ENCODE data around the gene MAG.
A peak's percentile ranks its signal among the peaks of the same experiment; 100 is the strongest.
"Not testable (repeated sequence)": the region's sequence is repeated elsewhere in the genome, so short reads cannot be mapped to it uniquely, and the experiment has no call there.

The MAG gene

GRCh38 chr19:35346193-35347052, 54.5 kb downstream of the MAG start:
- DNase-seq (ENCODE audit: low spot score), result no peak

- peak; percentile 33 for DNase-seq (ENCODE audit: low spot score)
These were observed 55.4 kb downstream of the MAG start, which contains the start of gene FFAR1 for GRCh38 chr19:35347171-35347929. TSS of gene FFAR1 (plus strand) at chr19:35347902. CDS start at chr19:35351552, 3,650 bp downstream.

GRCh38 chr19:35347930-35348298, 56.0 kb downstream of the MAG start:
- no peak for DNase-seq (ENCODE audit: low spot score)

GRCh38 chr19:35348911-35349611, 57.1 kb downstream of the MAG start:
- no peak for DNase-seq (ENCODE audit: low spot score)

GRCh38 chr19:35349614-35350521, 57.9 kb downstream of the MAG start:
- DNase-seq (ENCODE audit: low spot score), result no peak

- no peak for DNase-seq (ENCODE audit: low spot score)
These were observed 58.6 kb downstream of the MAG start for GRCh38 chr19:35350591-35350990.

DNA sequence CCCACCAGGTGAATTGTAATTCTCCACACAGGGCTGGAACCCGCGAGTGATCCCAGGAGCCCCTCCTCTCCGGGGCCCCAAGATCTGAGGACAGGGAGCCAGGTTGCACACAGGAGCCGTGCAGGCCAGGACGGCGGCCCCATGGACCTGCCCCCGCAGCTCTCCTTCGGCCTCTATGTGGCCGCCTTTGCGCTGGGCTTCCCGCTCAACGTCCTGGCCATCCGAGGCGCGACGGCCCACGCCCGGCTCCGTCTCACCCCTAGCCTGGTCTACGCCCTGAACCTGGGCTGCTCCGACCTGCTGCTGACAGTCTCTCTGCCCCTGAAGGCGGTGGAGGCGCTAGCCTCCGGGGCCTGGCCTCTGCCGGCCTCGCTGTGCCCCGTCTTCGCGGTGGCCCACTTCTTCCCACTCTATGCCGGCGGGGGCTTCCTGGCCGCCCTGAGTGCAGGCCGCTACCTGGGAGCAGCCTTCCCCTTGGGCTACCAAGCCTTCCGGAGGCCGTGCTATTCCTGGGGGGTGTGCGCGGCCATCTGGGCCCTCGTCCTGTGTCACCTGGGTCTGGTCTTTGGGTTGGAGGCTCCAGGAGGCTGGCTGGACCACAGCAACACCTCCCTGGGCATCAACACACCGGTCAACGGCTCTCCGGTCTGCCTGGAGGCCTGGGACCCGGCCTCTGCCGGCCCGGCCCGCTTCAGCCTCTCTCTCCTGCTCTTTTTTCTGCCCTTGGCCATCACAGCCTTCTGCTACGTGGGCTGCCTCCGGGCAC, 59.6 kb downstream of the MAG start:
- no peak for DNase-seq (ENCODE audit: low spot score)

- no peak for DNase-seq (ENCODE audit: low spot score)
These were observed 60.2 kb downstream of the MAG start for GRCh38 chr19:35352177-35352447.

- DNase-seq (ENCODE audit: low spot score), result peak; percentile 76
These were observed 60.7 kb downstream of the MAG start for GRCh38 chr19:35352448-35353304.

DNA sequence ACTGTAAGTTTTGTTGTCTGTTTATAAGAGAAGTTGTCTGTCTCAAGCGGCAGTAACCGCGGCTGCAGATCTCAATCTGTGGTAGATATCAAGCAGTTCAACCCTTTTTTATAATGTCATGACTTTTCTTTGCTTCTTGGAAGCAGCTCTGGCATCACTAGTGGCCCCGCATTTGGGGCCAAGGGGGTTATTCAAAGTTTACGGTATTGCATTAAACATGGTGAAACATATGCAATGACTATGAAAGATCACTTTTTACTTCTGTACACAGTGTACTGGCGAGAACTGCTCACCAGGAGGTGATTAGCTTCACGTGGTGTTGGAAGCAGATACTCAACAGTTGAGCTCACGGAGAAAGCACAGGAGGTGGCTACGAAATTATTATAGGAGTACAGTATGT, 61.7 kb downstream of the MAG start:
- DNase-seq (ENCODE audit: low spot score), result no peak

- no peak for DNase-seq (ENCODE audit: low spot score)
These were observed 62.9 kb downstream of the MAG start for GRCh38 chr19:35354898-35355297.

GRCh38 chr19:35355791-35356460, 64.0 kb downstream of the MAG start:
- DNase-seq (ENCODE audit: low spot score), result no peak

GRCh38 chr19:35357867-35358573, 66.1 kb downstream of the MAG start, which contains the start of gene FFAR3:
TSS of gene FFAR3 (plus strand) at chr19:35358460. CDS start at chr19:35358891, 431 bp downstream.
- DNase-seq (ENCODE audit: low spot score), result peak; percentile 54

- DNase-seq (ENCODE audit: low spot score), result not testable (repeated sequence)
These were observed 66.9 kb downstream of the MAG start for GRCh38 chr19:35358834-35359233.

GRCh38 chr19:35359395-35359794, 67.4 kb downstream of the MAG start:
- not testable (repeated sequence) for DNase-seq (ENCODE audit: low spot score)

- not testable (repeated sequence) for DNase-seq (ENCODE audit: low spot score)
These were observed 68.1 kb downstream of the MAG start for GRCh38 chr19:35360081-35360480.

- no peak for DNase-seq (ENCODE audit: low spot score)
These were observed 69.0 kb downstream of the MAG start for GRCh38 chr19:35360880-35361420.

- no peak for DNase-seq (ENCODE audit: low spot score)
These were observed 70.5 kb downstream of the MAG start for GRCh38 chr19:35362261-35363000.
